ENCODE measurements around the gene CHD8. TPM values are rescaled to one million over a fixed set of nuclear protein-coding genes. Genes with fewer than 3 reads are reported as not detected.
A peak's percentile ranks its signal among the peaks of the same experiment; 100 is the strongest.
"Not testable (repeated sequence)": the region's sequence is repeated elsewhere in the genome, so short reads cannot be mapped to it uniquely, and the experiment has no call there.

The CHD8 gene
- 47.9 TPM for polyA plus RNA-seq (2013, experiment 1 of 2; ENCODE audit: insufficient read length)
- polyA plus RNA-seq (2013, experiment 2 of 2; ENCODE audit: insufficient read length): 45.2 TPM

- DNase-seq: peak; percentile 100
Observed at GRCh38 chr14:21455912-21456667, at the start of gene CHD8. Gene CHD8, minus strand, starts transcription at chr14:21456123. Its CDS starts 24,480 bp downstream, at chr14:21431643.

GRCh38 chr14:21505012-21505553 lies 49.2 kb upstream of the CHD8 start:
- DNase-seq: no peak

GRCh38 chr14:21503376-21503775 lies 47.5 kb upstream of the CHD8 start:
- no peak for DNase-seq

- no peak for DNase-seq
Observed at GRCh38 chr14:21501568-21501967, 45.6 kb upstream of the CHD8 start.

- DNase-seq: peak; percentile 36
Observed at GRCh38 chr14:21498540-21499526, 42.9 kb upstream of the CHD8 start.

- DNase-seq: no peak
Observed at GRCh38 chr14:21496453-21496852, 40.5 kb upstream of the CHD8 start.

GRCh38 chr14:21494902-21495762 lies 39.2 kb upstream of the CHD8 start:
- peak; percentile 42 for DNase-seq

- DNase-seq: peak; percentile 81
Observed at GRCh38 chr14:21486640-21487087, 30.7 kb upstream of the CHD8 start.

GRCh38 chr14:21476925-21477681 lies 21.2 kb upstream of the CHD8 start, which contains the start of the genes RAB2B and TOX4:
Gene RAB2B, minus strand, starts transcription at chr14:21476959. Its CDS starts 87 bp downstream, at chr14:21476872.
Gene TOX4, plus strand, starts transcription at chr14:21477195. Its CDS starts 84 bp downstream, at chr14:21477279.
- DNase-seq: peak; percentile 98

- no peak for DNase-seq
Observed at GRCh38 chr14:21476523-21476924, 20.6 kb upstream of the CHD8 start.

GRCh38 chr14:21475767-21476522 lies 20.0 kb upstream of the CHD8 start:
- DNase-seq: no peak

- peak; percentile 93 for DNase-seq
Observed at GRCh38 chr14:21467616-21468015, 11.7 kb upstream of the CHD8 start.

- no peak for DNase-seq
Observed at GRCh38 chr14:21455592-21455911, 371 bp downstream of the CHD8 start.

GRCh38 chr14:21454843-21455544 lies 929 bp downstream of the CHD8 start:
- DNase-seq: no peak

- DNase-seq: no peak
Observed at GRCh38 chr14:21449899-21450216, 6.1 kb downstream of the CHD8 start.

GRCh38 chr14:21442657-21443056 lies 13.3 kb downstream of the CHD8 start:
- not testable (repeated sequence) for DNase-seq

GRCh38 chr14:21440859-21441258 lies 15.1 kb downstream of the CHD8 start:
- DNase-seq: no peak

- DNase-seq: peak; percentile 100
Observed at GRCh38 chr14:21437063-21437901, 18.6 kb downstream of the CHD8 start.

Measured in fibroblast of skin of abdomen (primary cell).